ENCODE measurements around the gene TXNRD2. TPM values are rescaled to one million over a fixed set of nuclear protein-coding genes. Genes with fewer than 3 reads are reported as not detected.
A peak's percentile ranks its signal among the peaks of the same experiment; 100 is the strongest.

The TXNRD2 gene
- total RNA-seq, 1 experiment from 2014 or later, result 22.9 TPM

GRCh38 chr22:19851291-19852176 lies 90.1 kb downstream of the TXNRD2 start:
- H3K27ac ChIP-seq (ENCODE audit: insufficient read length, low read depth, low read length), result no peak overlapping the region
- Mint-ChIP-seq H3K4me1 (peaks cover 31 to 35% of the 10 kb centered on the region in 2 experiments), H3K4me3 (peak overlapping the region in 1 of 2 experiments; percentile 90; a peak in 2 of 5 replicates), H3K9me3 (no peaks in the 10 kb centered on the region; a peak in 1 of 5 replicates), H3K36me3 (ENCODE audit: insufficient read depth in 1 of 3, low read depth in 3 of 3) (peaks cover 40 to 63% (median 53%) of the 10 kb centered on the region in 3 experiments; a peak in 6 of 7 replicates), H3K27me3 (ENCODE audit: low read depth) (no peaks in the 10 kb centered on the region; the same call in 1 of the 2 replicates), H3K27ac (peak overlapping the region in 1 of 3 experiments; percentile 79; a peak in 2 of 7 replicates)
- no peak overlapping the region for H2BK120ac ChIP-seq (ENCODE audit: low read depth, low read length, poor library complexity, severe bottlenecking)
- H2BK12ac ChIP-seq (ENCODE audit: insufficient read length, low read depth, low read length), result no peak overlapping the region
- H4K5ac ChIP-seq (ENCODE audit: insufficient read length, low read depth, low read length), result no peak overlapping the region
- H3K14ac ChIP-seq (ENCODE audit: insufficient read depth, low read length), result no peak overlapping the region
- no CpG with 5 or more reads among the region's 21 CpGs for WGBS (ENCODE audit: extremely low coverage, insufficient read length, low lambda C conversion rate)
- no peak overlapping the region for H3K9ac ChIP-seq (ENCODE audit: extremely low read depth, insufficient read length, low read length)
- DNase-seq, result no peak
- no peaks in the 10 kb centered on the region for H4K20me1 ChIP-seq (ENCODE audit: control insufficient read depth, insufficient read depth, insufficient read length)
- no peak overlapping the region for H2BK20ac ChIP-seq (ENCODE audit: low read depth, low read length, poor library complexity, severe bottlenecking)
- no peaks in the 10 kb centered on the region; the same call in 1 of the 2 replicates for H3K4me1 ChIP-seq (ENCODE audit: insufficient read depth, low read length)
- H3K79me1 ChIP-seq (ENCODE audit: insufficient read depth, low read depth, low read length, poor library complexity, severe bottlenecking), result peaks cover 10% of the 10 kb centered on the region
- H3K9me3 ChIP-seq (ENCODE audit: control insufficient read depth, low read depth, low read length), result no peaks in the 10 kb centered on the region
- no peak overlapping the region for H3K23ac ChIP-seq (ENCODE audit: insufficient read length, low read depth, low read length)
- H4K8ac ChIP-seq (replicated peaks; ENCODE audit: insufficient read length, low read depth, low read length), result no peak overlapping the region
- no peak overlapping the region for H2AFZ ChIP-seq (ENCODE audit: low read length)
- TF ChIP-seq, protein P1, sequence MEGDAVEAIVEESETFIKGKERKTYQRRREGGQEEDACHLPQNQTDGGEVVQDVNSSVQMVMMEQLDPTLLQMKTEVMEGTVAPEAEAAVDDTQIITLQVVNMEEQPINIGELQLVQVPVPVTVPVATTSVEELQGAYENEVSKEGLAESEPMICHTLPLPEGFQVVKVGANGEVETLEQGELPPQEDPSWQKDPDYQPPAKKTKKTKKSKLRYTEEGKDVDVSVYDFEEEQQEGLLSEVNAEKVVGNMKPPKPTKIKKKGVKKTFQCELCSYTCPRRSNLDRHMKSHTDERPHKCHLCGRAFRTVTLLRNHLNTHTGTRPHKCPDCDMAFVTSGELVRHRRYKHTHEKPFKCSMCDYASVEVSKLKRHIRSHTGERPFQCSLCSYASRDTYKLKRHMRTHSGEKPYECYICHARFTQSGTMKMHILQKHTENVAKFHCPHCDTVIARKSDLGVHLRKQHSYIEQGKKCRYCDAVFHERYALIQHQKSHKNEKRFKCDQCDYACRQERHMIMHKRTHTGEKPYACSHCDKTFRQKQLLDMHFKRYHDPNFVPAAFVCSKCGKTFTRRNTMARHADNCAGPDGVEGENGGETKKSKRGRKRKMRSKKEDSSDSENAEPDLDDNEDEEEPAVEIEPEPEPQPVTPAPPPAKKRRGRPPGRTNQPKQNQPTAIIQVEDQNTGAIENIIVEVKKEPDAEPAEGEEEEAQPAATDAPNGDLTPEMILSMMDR (conservative IDR thresholded peaks at IDR 0.05), result no peak
- H2BK15ac ChIP-seq (ENCODE audit: low read depth, low read length), result no peak overlapping the region
- H3K23me2 ChIP-seq (ENCODE audit: insufficient read length, low read depth, low read length, poor library complexity, severe bottlenecking), result peaks cover 17% of the 10 kb centered on the region
- no peak overlapping the region for H2BK5ac ChIP-seq (ENCODE audit: insufficient read length, low read length)
- no peak overlapping the region for H3T11ph ChIP-seq (ENCODE audit: low read length)
- peaks cover 13% of the 10 kb centered on the region; the same call in 1 of the 2 replicates for H3K79me2 ChIP-seq (ENCODE audit: insufficient read depth, low read length)
- H3K4me2 ChIP-seq (ENCODE audit: insufficient read depth, insufficient read length, low read length), result no peak overlapping the region
- H2AK5ac ChIP-seq (ENCODE audit: insufficient read length, low read length), result no peak overlapping the region
- H3K27me3 ChIP-seq (ENCODE audit: insufficient read depth, low read length), result no peaks in the 10 kb centered on the region
- no peak overlapping the region for H3K18ac ChIP-seq (ENCODE audit: insufficient read length, low read depth, low read length)
- H3K56ac ChIP-seq (ENCODE audit: insufficient read length, low read depth, low read length), result no peak overlapping the region
- H4K91ac ChIP-seq (ENCODE audit: insufficient read length, low read depth, low read length), result no peak overlapping the region
- H3K4ac ChIP-seq (ENCODE audit: low read depth, low read length), result no peak overlapping the region
